Naive thymus-derived CD8-positive, alpha-beta T cell (primary cell): Measurements from ENCODE around the gene CBX2. TPM values are rescaled to one million over a fixed set of nuclear protein-coding genes. Genes with fewer than 3 reads are reported as not detected.

ENCODE experiments used
- ATAC-seq, 2 donors: fragments of 150-1000 bp; cut with Tn5 transposase in 1 of 2; sonication (Bioruptor Pico), chemical (Tn5 transposase) in 1 of 2; 1 replicate in 1 of 2; 2 replicates in 1 of 2; pipeline ENCODE4 v1.10.0; 2021; ENCODE audit warnings: mild to moderate bottlenecking in 2 of 2, moderate library complexity in 2 of 2
- POLR2A ChIA-PET: fragments of 350-600 bp; sonication (Branson Sonifier 250); formaldehyde crosslinking; loops from one replicate; lab custom pipeline; 2021; ENCODE audit warnings: antibody characterized with exemption; lab: Charles Lee
- DNase-seq, 10 donors: peaks; one replicate each; pipeline versions ENCODE4 v3.0.0 to v3.0.0-alpha.2; 2020 to 2022
- H3K27ac Mint-ChIP-seq, 10 donors: one replicate each; pipeline ENCODE4 v1.8.0; 2020 to 2022; ENCODE audit warnings: mild to moderate bottlenecking in 10 of 10, mixed read lengths in 10 of 10, moderate library complexity in 4 of 10, inconsistent platforms in 1 of 10
- H3K27me3 Mint-ChIP-seq, 5 donors: one replicate each; pipeline ENCODE4 v1.8.0; 2021 to 2022; ENCODE audit warnings: mixed read lengths in 5 of 5
- H3K36me3 Mint-ChIP-seq, 3 donors: one replicate each; pipeline ENCODE4 v1.8.0; 2020 to 2022; ENCODE audit warnings: mixed read lengths in 3 of 3, mild to moderate bottlenecking in 2 of 3, inconsistent platforms in 1 of 3
- H3K4me1 Mint-ChIP-seq, 4 donors: one replicate each; pipeline ENCODE4 v1.8.0; 2021 to 2022; ENCODE audit warnings: mixed read lengths in 4 of 4
- H3K4me3 Mint-ChIP-seq, 10 donors: one replicate each; pipeline ENCODE4 v1.8.0; 2020 to 2022; ENCODE audit warnings: mild to moderate bottlenecking in 10 of 10, mixed read lengths in 10 of 10, moderate library complexity in 6 of 10, inconsistent platforms in 1 of 10
- H3K9me3 Mint-ChIP-seq, 9 donors: one replicate each; pipeline ENCODE4 v1.8.0; 2020 to 2022; ENCODE audit warnings: mixed read lengths in 9 of 9, mild to moderate bottlenecking in 3 of 9, inconsistent platforms in 1 of 9, moderate library complexity in 1 of 9
- polyA plus RNA-seq, 3 donors: library from polyadenylated mRNA; unstranded; fragments of 300-500 nt; fragmentation: Illumina TruSeq; gene quantifications; one replicate each; pipeline ENCODE4 v1.2.3, GENCODE V29; 2021
- total RNA-seq, 8 experiments: library from RNA in 2 of 8; stranded (reverse) in 2 of 8; gene quantifications; one replicate each; pipeline ENCODE4 v1.2.3 and lab custom pipeline; 2021 to 2026

CBX2 gene
- total and polyA plus RNA-seq, 5 experiments from 2014 or later, result 0.16 to 1.6 (median 0.60) TPM

- Mint-ChIP-seq H3K4me1 (peaks cover 29 to 46% (median 39%) of the 10 kb centered on the region in 4 donors), H3K27ac (peak overlapping the region in 1 of 10 donors; percentile 43), H3K36me3 (no peaks in the 10 kb centered on the region), H3K9me3 (peaks cover 0 to 1% (median 0%) of the 10 kb centered on the region in 9 donors), H3K4me3 (peak overlapping the region; percentile 61 to 86 (median 72)), H3K27me3 (peaks cover 19 to 81% (median 46%) of the 10 kb centered on the region in 5 donors)
- peak; percentile 31 to 59 for ATAC-seq
- DNase-seq, result peak in 4 of 10 donors; percentile 39 to 45 (median 43)
- POLR2A ChIA-PET, result interaction anchor here (0.6 to 2.1 kb wide), 4 partner anchors 19 to 63 kb away, joined by 3 to 15 read pairs (median 6); partner anchors contain the start of genes CBX4 and CBX8
These were observed 641 bp upstream of the CBX2 start for GRCh38 chr17:79777120-79777893.

GRCh38 chr17:79778504-79779083 lies 646 bp downstream of the CBX2 start:
- Mint-ChIP-seq H3K36me3 (no peaks in the 10 kb centered on the region), H3K4me1 (peaks cover 34 to 53% (median 44%) of the 10 kb centered on the region in 4 donors), H3K4me3 (peak overlapping the region; percentile 79 to 96 (median 89)), H3K27ac (peak overlapping the region in 7 of 10 donors; percentile 23 to 84 (median 67)), H3K9me3 (peaks cover 0 to 1% (median 0%) of the 10 kb centered on the region in 9 donors), H3K27me3 (peaks cover 27 to 82% (median 47%) of the 10 kb centered on the region in 5 donors)
- ATAC-seq, result peak; percentile 19 to 38
- peak in 1 of 10 donors; percentile 43 for DNase-seq
- POLR2A ChIA-PET, result interaction anchor here (0.6 to 2.1 kb wide), 8 partner anchors 12 to 64 kb away, joined by 3 to 15 read pairs (median 3); partner anchors contain the start of genes CBX4 and CBX8

GRCh38 chr17:79779084-79779529 lies 1.2 kb downstream of the CBX2 start:
- POLR2A ChIA-PET, result interaction anchor here (0.6 to 2.1 kb wide), 7 partner anchors 12 to 64 kb away, joined by 3 to 15 read pairs (median 3); partner anchors contain the start of genes CBX4 and CBX8
- Mint-ChIP-seq H3K4me1 (peaks cover 34 to 53% (median 44%) of the 10 kb centered on the region in 4 donors), H3K36me3 (no peaks in the 10 kb centered on the region), H3K27me3 (peaks cover 24 to 77% (median 44%) of the 10 kb centered on the region in 5 donors), H3K4me3 (peak overlapping the region; percentile 79 to 96 (median 89)), H3K27ac (peak overlapping the region in 5 of 10 donors; percentile 52 to 84 (median 67)), H3K9me3 (peaks cover 0 to 1% (median 0%) of the 10 kb centered on the region in 9 donors)
- DNase-seq, result no peak
- ATAC-seq, result no peak

DNA sequence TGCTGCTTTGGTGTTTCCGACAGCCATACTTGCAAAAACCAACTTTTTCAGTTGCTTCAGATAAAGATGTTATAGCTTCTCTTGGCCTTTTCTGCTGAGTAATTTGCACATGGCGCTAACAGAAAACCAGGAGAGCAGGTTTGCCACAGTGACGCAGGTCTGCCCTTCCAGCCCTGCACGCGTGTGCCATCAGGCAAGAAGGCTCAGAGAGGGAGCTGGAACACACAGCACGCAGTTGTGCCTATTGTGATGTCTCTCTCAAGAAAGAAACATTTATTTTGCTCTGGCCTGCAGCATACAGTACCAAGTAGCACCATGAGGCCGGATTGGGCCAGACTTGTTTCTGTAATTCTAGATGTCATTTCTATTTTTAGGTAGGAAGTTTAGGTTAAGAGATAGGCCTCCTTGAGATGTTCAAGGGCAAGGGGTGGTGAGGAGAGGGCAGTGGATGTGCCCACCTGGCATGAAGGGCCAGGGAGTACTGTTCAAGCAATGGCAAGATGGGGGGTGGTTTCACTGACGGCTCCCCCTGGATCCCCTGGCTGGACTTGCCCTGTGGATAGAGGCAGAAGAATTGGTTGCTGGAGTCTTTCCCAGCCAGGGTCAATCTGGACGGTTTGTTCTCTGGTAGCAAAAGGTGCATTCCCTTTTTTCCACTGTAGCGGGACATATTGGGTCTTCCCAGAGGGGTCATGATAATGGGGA lies 1.9 kb downstream of the CBX2 start:
- no peak for ATAC-seq
- peak overlapping the region in 1 of 10 donors; percentile 35 for H3K27ac Mint-ChIP-seq
- H3K9me3 Mint-ChIP-seq, result peaks cover 0 to 1% (median 0%) of the 10 kb centered on the region in 9 donors
- H3K27me3 Mint-ChIP-seq, result peaks cover 24 to 70% (median 41%) of the 10 kb centered on the region in 5 donors
- H3K4me1 Mint-ChIP-seq, result peaks cover 34 to 53% (median 44%) of the 10 kb centered on the region in 4 donors
- DNase-seq, result no peak
- no peaks in the 10 kb centered on the region for H3K36me3 Mint-ChIP-seq
- POLR2A ChIA-PET, result interaction anchor here (1.9 to 2.1 kb wide), 2 partner anchors 17 to 60 kb away, joined by 9 to 15 read pairs; partner anchors contain the start of genes CBX4 and CBX8
- peak overlapping the region; percentile 25 to 96 (median 71) for H3K4me3 Mint-ChIP-seq

- POLR2A ChIA-PET, result interaction anchor here (3.4 kb wide), 1 partner anchor 15 kb away, joined by 14 read pairs; the partner anchor contains the start of gene CBX8
- ATAC-seq (no peak), DNase-seq (no peak)
- H3K27ac Mint-ChIP-seq, result peak overlapping the region in 1 of 10 donors; percentile 60
- H3K9me3 Mint-ChIP-seq, result peaks cover 0 to 1% (median 0%) of the 10 kb centered on the region in 9 donors
- H3K36me3 Mint-ChIP-seq, result no peaks in the 10 kb centered on the region
- peaks cover 34 to 53% (median 44%) of the 10 kb centered on the region in 4 donors for H3K4me1 Mint-ChIP-seq
- peak overlapping the region in 7 of 10 donors; percentile 1 to 75 (median 57) for H3K4me3 Mint-ChIP-seq
- H3K27me3 Mint-ChIP-seq, result peaks cover 29 to 73% (median 36%) of the 10 kb centered on the region in 5 donors
These were observed 3.2 kb downstream of the CBX2 start for GRCh38 chr17:79781012-79781650.

- H3K9me3 Mint-ChIP-seq, result peaks cover 0 to 1% (median 0%) of the 10 kb centered on the region in 9 donors
- H3K27me3 Mint-ChIP-seq, result peaks cover 28 to 73% (median 35%) of the 10 kb centered on the region in 5 donors
- no peak overlapping the region for H3K27ac Mint-ChIP-seq
- peaks cover 29 to 48% (median 41%) of the 10 kb centered on the region in 4 donors for H3K4me1 Mint-ChIP-seq
- POLR2A ChIA-PET, result interaction anchor here (3.4 kb wide), 1 partner anchor 14 kb away, joined by 14 read pairs; the partner anchor contains the start of gene CBX8
- no peak for ATAC-seq
- H3K4me3 Mint-ChIP-seq, result peak overlapping the region in 4 of 10 donors; percentile 27 to 75 (median 60)
- no peak for DNase-seq
- no peaks in the 10 kb centered on the region for H3K36me3 Mint-ChIP-seq
These were observed 4.0 kb downstream of the CBX2 start for GRCh38 chr17:79781736-79782575.

- Mint-ChIP-seq H3K4me3 (no peak overlapping the region), H3K27ac (no peak overlapping the region), H3K9me3 (no peaks in the 10 kb centered on the region), H3K4me1 (peaks cover 26 to 39% (median 35%) of the 10 kb centered on the region in 4 donors), H3K36me3 (no peaks in the 10 kb centered on the region), H3K27me3 (peaks cover 40 to 86% (median 41%) of the 10 kb centered on the region in 5 donors)
- POLR2A ChIA-PET, result interaction anchor here (3.4 kb wide), 1 partner anchor 12 kb away, joined by 14 read pairs; the partner anchor contains the start of gene CBX8
- no peak for ATAC-seq
- no peak for DNase-seq
These were observed 5.9 kb downstream of the CBX2 start for GRCh38 chr17:79783891-79784290.

DNA sequence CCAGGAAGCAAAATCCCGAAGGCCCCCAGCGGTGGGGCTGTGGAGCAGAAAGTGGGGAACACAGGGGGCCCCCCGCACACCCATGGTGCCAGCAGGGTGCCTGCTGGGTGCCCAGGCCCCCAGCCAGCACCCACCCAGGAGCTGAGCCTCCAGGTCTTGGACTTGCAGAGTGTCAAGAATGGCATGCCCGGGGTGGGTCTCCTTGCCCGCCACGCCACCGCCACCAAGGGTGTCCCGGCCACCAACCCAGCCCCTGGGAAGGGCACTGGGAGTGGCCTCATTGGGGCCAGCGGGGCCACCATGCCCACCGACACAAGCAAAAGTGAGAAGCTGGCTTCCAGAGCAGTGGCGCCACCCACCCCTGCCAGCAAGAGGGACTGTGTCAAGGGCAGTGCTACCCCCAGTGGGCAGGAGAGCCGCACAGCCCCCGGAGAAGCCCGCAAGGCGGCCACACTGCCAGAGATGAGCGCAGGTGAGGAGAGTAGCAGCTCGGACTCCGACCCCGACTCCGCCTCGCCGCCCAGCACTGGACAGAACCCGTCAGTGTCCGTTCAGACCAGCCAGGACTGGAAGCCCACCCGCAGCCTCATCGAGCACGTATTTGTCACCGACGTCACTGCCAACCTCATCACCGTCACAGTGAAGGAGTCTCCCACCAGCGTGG lies 6.5 kb downstream of the CBX2 start:
- no peak overlapping the region for H3K27ac Mint-ChIP-seq
- no peaks in the 10 kb centered on the region for H3K36me3 Mint-ChIP-seq
- H3K4me1 Mint-ChIP-seq, result peaks cover 24 to 36% (median 33%) of the 10 kb centered on the region in 4 donors
- H3K9me3 Mint-ChIP-seq, result no peaks in the 10 kb centered on the region
- H3K4me3 Mint-ChIP-seq, result no peak overlapping the region
- H3K27me3 Mint-ChIP-seq, result peaks cover 39 to 86% (median 45%) of the 10 kb centered on the region in 5 donors
- DNase-seq (no peak), ATAC-seq (no peak)
- POLR2A ChIA-PET, result interaction anchor here (0.6 kb wide), 1 partner anchor 19 kb away, joined by 3 read pairs; no protein-coding TSS in a partner anchor

GRCh38 chr17:79785017-79785899 lies 7.3 kb downstream of the CBX2 start:
- peaks cover 34 to 81% (median 45%) of the 10 kb centered on the region in 5 donors for H3K27me3 Mint-ChIP-seq
- peaks cover 22 to 30% (median 27%) of the 10 kb centered on the region in 4 donors for H3K4me1 Mint-ChIP-seq
- no peak overlapping the region for H3K27ac Mint-ChIP-seq
- H3K9me3 Mint-ChIP-seq, result no peaks in the 10 kb centered on the region
- DNase-seq (no peak), ATAC-seq (no peak)
- POLR2A ChIA-PET, result no interaction called here
- no peak overlapping the region for H3K4me3 Mint-ChIP-seq
- no peaks in the 10 kb centered on the region for H3K36me3 Mint-ChIP-seq
